Measurements from ENCODE around the gene OR4C11.

OR4C11 gene

DNA sequence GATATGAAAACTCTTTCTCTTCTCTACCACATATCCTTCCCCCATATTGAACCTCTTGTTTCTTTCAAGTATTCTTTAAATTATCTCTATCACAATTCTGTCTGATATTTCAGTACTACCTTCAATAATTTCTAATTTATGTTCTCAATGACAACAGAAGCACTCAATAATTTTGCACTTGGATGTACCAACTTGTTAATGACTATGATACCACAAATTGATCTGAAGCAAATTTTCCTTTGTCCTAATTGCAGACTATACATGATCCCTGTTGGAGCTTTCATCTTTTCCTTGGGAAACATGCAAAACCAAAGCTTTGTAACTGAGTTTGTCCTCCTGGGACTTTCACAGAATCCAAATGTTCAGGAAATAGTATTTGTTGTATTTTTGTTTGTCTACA, 53.3 kb downstream of the OR4C11 start, which contains the start of gene OR4C15:
Gene OR4C15, plus strand, starts transcription at position 301 of the 400 bp plus-strand sequence. Its CDS starts 0 bp downstream, at position 301.
- Histone ChIP-seq H2BK15ac (ENCODE audit: low read depth, poor library complexity, severe bottlenecking) (no peak within 1 kb of the TSS), H3K4me3 (ENCODE audit: insufficient read depth in 1 of 2, low read depth in 1 of 2, low read length in 2 of 2) (no peak within 1 kb of the TSS), H3K9me3 (ENCODE audit: control insufficient read depth, low read length) (peaks cover 22% of the 10 kb centered on the region), H3K9ac (ENCODE audit: low read length) (no peak within 1 kb of the TSS), H3K14ac (ENCODE audit: low read length in 2 of 2) (no peak within 1 kb of the TSS), H2AFZ (ENCODE audit: low read depth, low read length) (no peak within 1 kb of the TSS), H2AK5ac (ENCODE audit: low read length, severe bottlenecking) (no peak within 1 kb of the TSS), H2BK5ac (ENCODE audit: low read depth, low read length, poor library complexity, severe bottlenecking) (no peak within 1 kb of the TSS), H3K18ac (ENCODE audit: low read depth in 1 of 2, low read length in 2 of 2) (no peak within 1 kb of the TSS), H4K91ac (ENCODE audit: low read length) (no peak within 1 kb of the TSS), H2BK12ac (ENCODE audit: low read length in 2 of 2) (no peak within 1 kb of the TSS), H2BK120ac (ENCODE audit: low read depth, low read length) (no peak within 1 kb of the TSS), H3K27ac (ENCODE audit: low read length, poor library complexity, severe bottlenecking) (no peak within 1 kb of the TSS), H4K8ac (ENCODE audit: low read length) (no peak within 1 kb of the TSS), H3K23ac (ENCODE audit: low read length in 2 of 2) (no peak within 1 kb of the TSS), H3K4me1 (ENCODE audit: control insufficient read depth, insufficient read depth, low read depth, low read length) (no peaks in the 10 kb centered on the region), H3K79me1 (replicated peaks; ENCODE audit: low read length, poor library complexity, severe bottlenecking) (no peaks in the 10 kb centered on the region), H3K36me3 (ENCODE audit: control insufficient read depth in 1 of 2, insufficient read depth in 2 of 2, low read depth in 1 of 2, low read length in 2 of 2) (no peaks in the 10 kb centered on the region), H3K27me3 (ENCODE audit: control insufficient read depth in 1 of 2, insufficient read depth in 1 of 2, low read length in 2 of 2) (no peaks in the 10 kb centered on the region), H3K4ac (ENCODE audit: low read depth in 1 of 2, low read length in 2 of 2) (no peak within 1 kb of the TSS), H3K4me2 (ENCODE audit: low read length, poor library complexity, severe bottlenecking) (no peak within 1 kb of the TSS)
- DNase-seq: no peak

All from mesenchymal stem cell (in vitro differentiated cells and primary cell).